ENCODE measurements around the gene GPBP1. TPM values are rescaled to one million over a fixed set of nuclear protein-coding genes. Genes with fewer than 3 reads are reported as not detected.
"Not testable (repeated sequence)": the region's sequence is repeated elsewhere in the genome, so short reads cannot be mapped to it uniquely, and the experiment has no call there.

Gene GPBP1
- total RNA-seq, 6 donors from 2014 or later = 50.0 to 131 (median 55.3) TPM

- TF ChIP-seq POLR2AphosphoS5 (IDR thresholded peaks at IDR 0.05) (no peak), CTCF (IDR thresholded peaks at IDR 0.05) (no peak), EP300 (IDR thresholded peaks at IDR 0.05) (no peak), POLR2A (IDR thresholded peaks at IDR 0.05) (no peak)
- ATAC-seq (ENCODE audit: low FRiP score in 2 of 2) = no peak
Observed at GRCh38 chr5:57307516-57307915, 133.7 kb downstream of the GPBP1 start.

GRCh38 chr5:57309022-57309421 lies 135.2 kb downstream of the GPBP1 start:
- H3K9me3 ChIP-seq; H3K4me1 ChIP-seq; H3K4me3 ChIP-seq; H3K36me3 ChIP-seq; H3K27me3 ChIP-seq; DNase-seq; H3K27ac ChIP-seq; ATAC-seq (ENCODE audit: low FRiP score in 2 of 2): not testable (repeated sequence)

More at GRCh38 chr5:57307516-57307915, 133.7 kb downstream of the GPBP1 start:
- Histone ChIP-seq H3K9me3 (peaks cover 0 to 6% (median 0%) of the 10 kb centered on the region in 4 donors), H3K27ac (no peak overlapping the region), H3K4me1 (no peaks in the 10 kb centered on the region), H3K4me3 (no peak overlapping the region), H3K36me3 (no peaks in the 10 kb centered on the region), H3K27me3 (no peaks in the 10 kb centered on the region)
- DNase-seq = no peak
- 88 to 95% methylated on average over 2 of the region's 2 CpGs for WGBS, 2 donors

- Histone ChIP-seq H3K4me1 (no peaks in the 10 kb centered on the region), H3K36me3 (no peaks in the 10 kb centered on the region), H3K27me3 (no peaks in the 10 kb centered on the region), H3K4me3 (no peak overlapping the region), H3K9me3 (peaks cover 0 to 2% (median 0%) of the 10 kb centered on the region in 4 donors), H3K27ac (no peak overlapping the region)
- no peak for TF ChIP-seq CTCF (IDR thresholded peaks at IDR 0.05)
- no peak for TF ChIP-seq EP300 (IDR thresholded peaks at IDR 0.05)
- no peak for TF ChIP-seq POLR2A (IDR thresholded peaks at IDR 0.05)
- no peak for TF ChIP-seq POLR2AphosphoS5 (IDR thresholded peaks at IDR 0.05)
- DNase-seq (no peak), ATAC-seq (ENCODE audit: low FRiP score in 2 of 2) (no peak)
- WGBS, 2 donors = 80 to 81% methylated on average over 2 of the region's 2 CpGs
Observed at GRCh38 chr5:57311251-57311650, 137.4 kb downstream of the GPBP1 start.

- Histone ChIP-seq H3K27ac (no peak overlapping the region), H3K9me3 (no peaks in the 10 kb centered on the region), H3K36me3 (no peaks in the 10 kb centered on the region), H3K4me3 (no peak overlapping the region), H3K4me1 (peaks cover 0 to 2% (median 0%) of the 10 kb centered on the region in 4 donors), H3K27me3 (no peaks in the 10 kb centered on the region)
- no peak for DNase-seq
- 76 to 83% methylated on average over 6 of the region's 6 CpGs for WGBS, 2 donors
- TF ChIP-seq CTCF (IDR thresholded peaks at IDR 0.05) (no peak), EP300 (IDR thresholded peaks at IDR 0.05) (no peak), POLR2A (IDR thresholded peaks at IDR 0.05) (no peak), POLR2AphosphoS5 (IDR thresholded peaks at IDR 0.05) (no peak)
- ATAC-seq (ENCODE audit: low FRiP score in 2 of 2) = no peak
Observed at GRCh38 chr5:57311921-57312735, 138.3 kb downstream of the GPBP1 start.

- H3K4me3 ChIP-seq = no peak overlapping the region
- ATAC-seq (ENCODE audit: low FRiP score in 2 of 2) = no peak
- no peak overlapping the region for H3K27ac ChIP-seq
- H3K27me3 ChIP-seq = no peaks in the 10 kb centered on the region
- H3K36me3 ChIP-seq = no peaks in the 10 kb centered on the region
- H3K9me3 ChIP-seq = no peaks in the 10 kb centered on the region
- H3K4me1 ChIP-seq = peaks cover 0 to 9% (median 4%) of the 10 kb centered on the region in 4 donors
- no peak for DNase-seq
- TF ChIP-seq CTCF (IDR thresholded peaks at IDR 0.05) (no peak), EP300 (IDR thresholded peaks at IDR 0.05) (no peak), POLR2A (IDR thresholded peaks at IDR 0.05) (no peak), POLR2AphosphoS5 (IDR thresholded peaks at IDR 0.05) (no peak)
- WGBS, 2 donors = 94 to 96% methylated on average over 3 of the region's 3 CpGs
Observed at GRCh38 chr5:57313716-57314115, 139.9 kb downstream of the GPBP1 start.

Small RNAs within 50 kb of the gene (small RNA-seq; reads per million reads assigned to genes)
- gene RF00019 = 0 reads per million in 4 donors

Other genes starting within 250 kb of the GPBP1 start
- gene MIER3, start 221.9 kb upstream of the GPBP1 start, total RNA-seq = 10 to 100 TPM; 11.3 to 20.5 (median 12.6) TPM